Measurements from ENCODE around the gene MED13L.

- no peak for TF ChIP-seq CTCF (IDR thresholded peaks at IDR 0.05)
- TF ChIP-seq POLR2A (IDR thresholded peaks at IDR 0.05), result no peak
These were observed 292.9 kb downstream of the MED13L start for GRCh38 chr12:115984616-115985015.

Data from thyroid gland (tissue), 4 donors.